HG03565 (cell line): ENCODE measurements around the gene CDH13.

ENCODE experiments used
- ATAC-seq: cut with Tn5 transposase; IDR thresholded peaks from one replicate; pipeline ENCODE4 v1.9.1; 2021; ENCODE audit warnings: mild to moderate bottlenecking, moderate library complexity; ENCODE audit not compliant: unreplicated experiment

The CDH13 gene

DNA sequence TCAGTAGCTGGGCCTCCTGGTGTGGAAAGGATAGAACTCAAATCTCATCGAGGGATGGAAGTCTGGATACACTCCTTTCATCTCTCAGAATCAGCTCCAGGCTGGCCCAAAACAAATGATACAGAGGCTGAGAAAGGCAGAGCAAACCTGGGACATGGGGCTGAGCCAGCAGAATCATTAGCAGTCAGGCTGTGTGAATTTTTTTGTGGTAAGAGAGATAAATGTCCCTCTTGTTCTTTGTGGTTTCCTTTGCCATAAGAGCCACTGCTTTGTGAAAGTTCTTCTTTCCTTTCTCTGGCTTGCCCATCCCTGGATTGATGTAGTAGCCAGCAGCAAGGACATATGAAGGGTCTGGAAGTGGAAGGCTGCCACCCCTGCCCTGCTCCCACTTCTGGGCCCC, 146.2 kb downstream of the CDH13 start:
- no peak for ATAC-seq

DNA sequence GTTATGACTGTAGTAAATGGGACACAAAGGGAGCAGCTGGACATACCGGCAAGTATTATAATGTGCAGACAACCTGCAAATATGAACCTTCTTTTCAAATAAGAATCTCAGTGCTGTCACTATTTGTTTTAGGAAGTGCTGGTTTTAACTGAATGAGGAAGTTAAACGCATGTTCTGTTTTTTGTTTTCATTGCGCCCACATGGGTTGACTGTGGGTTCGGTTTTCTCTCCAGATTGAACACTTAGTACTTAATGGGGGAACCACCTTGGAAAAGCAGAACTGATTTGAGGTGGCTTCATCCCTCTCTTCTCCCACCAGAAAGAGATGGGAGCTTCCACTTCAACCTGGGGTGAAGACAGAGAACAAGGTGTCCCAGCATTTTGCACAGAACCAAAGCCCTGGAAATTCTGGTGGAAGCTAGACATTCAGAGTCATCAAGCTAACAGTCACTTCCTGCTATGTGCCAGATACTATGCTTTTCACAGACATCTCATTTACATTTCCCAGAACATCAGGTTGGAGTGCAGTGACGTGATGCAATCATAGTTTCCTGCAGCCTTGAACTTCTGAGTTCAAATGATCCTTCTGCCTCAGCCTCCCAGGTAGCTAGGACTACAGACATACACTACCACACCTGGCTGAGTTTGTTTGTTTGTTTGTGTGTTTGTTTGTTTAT, 149.8 kb downstream of the CDH13 start:
- no peak for ATAC-seq

DNA sequence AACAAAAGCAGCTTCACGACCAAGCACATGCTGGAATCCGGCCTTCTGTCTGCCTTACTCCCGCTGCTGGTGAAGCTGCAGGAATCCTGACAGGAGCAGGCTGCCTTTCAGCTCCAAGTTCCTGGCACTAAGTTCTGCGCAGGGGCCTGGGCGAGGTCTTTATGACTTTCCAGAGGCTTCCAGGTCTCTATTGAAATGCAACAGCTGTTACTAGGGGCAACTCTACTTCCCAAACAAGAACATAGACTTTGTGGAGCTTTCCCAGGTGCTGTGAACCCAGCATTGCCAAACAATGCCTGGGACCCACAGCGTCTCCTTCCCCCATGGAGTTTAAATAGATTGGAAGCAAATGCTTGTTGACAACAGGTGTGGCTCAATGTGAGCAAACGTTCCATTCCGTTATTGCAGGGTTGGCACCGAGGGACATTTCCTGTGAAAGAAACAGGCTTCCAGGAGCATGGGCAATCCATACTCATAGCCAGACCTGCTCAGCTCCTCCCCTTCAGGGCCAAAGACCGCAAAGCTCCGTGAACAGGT, 156.0 kb downstream of the CDH13 start:
- ATAC-seq: no peak

DNA sequence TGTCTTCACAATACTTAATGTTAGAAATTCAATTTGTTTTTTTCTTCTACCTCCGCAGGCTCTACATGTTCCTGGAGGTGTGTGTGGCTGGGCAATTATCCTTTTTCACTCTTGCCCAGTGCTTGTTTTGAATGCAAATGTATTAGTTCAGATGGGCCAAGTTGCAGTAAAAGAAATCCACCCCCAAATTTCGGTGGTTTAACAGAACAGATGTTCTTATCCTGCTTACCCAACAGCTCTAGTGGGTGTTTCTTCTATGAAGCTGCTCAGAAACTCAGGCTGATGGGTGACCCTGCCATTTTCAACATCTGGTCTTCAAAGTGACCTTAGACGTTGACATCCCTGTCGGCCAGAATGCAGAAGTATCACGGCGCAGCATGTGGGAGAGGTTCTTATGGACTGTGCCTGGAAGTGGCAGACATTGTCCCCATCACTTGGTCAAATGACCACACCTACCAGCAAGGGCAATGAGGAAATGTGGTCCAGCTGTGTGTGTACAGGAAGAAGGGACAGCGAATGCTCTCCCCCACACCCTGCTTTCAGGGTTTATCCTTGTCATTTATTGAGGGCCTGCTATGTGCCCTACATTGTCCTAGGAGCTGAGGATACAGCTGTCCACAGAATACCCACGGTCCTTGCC, 157.3 kb downstream of the CDH13 start:
- no peak for ATAC-seq

DNA sequence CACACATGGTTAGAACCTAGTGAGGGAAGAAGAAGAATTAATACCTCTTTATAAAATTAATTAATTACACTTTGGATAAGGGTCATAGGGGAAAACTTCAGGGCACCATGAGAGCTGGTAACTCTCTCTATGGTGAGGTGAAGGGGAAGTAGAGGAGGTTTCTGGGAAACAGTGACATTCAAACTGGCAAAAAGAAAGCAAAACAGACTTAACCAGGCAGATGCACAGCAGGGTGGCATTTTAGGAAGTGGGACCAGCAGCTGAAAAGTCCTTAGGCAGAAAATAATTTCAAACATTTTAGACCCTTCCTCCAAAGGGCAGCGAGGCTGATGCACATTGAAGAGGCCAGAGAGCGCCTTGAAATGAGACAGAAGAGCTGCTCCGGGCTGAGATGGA, 157.8 kb downstream of the CDH13 start:
- no peak for ATAC-seq

DNA sequence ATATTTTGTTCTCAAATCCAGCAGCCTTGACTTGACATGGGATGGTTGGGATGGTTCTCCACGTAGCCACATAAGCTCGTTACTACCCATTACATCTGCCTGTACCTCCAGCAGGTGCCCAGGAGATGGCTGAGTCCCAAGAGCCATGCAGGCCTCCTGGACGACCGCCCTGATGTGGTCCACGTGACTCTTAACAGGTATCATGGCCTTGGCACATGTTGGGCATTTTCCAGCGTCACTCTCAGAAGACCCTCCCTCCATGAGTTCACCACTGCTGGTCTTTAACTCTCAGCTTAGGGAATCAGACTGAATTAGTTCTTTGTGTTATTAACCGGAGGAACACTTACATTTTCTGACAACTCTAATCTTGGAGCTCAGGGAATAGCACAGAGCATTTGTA, 161.5 kb downstream of the CDH13 start:
- no peak for ATAC-seq

DNA sequence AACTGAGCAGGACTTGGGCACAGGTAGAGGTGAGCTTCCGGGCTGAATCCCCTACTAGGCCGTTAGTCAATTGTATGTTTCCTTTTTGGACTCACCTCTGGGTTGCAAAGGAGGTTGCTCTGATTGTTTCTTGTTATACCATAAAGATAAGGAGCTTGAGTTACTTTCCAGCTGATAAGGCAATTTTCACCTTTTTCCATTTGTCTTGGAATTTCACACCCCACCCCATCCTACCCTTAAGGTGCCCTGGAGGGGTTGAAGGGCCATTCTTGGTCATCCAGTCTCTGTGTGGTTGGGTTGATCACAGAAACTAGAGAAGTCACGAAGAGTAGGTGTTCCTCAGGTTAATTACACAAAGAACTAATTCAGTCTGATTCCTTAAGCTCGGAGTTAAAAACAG, 162.2 kb downstream of the CDH13 start:
- ATAC-seq: no peak

DNA sequence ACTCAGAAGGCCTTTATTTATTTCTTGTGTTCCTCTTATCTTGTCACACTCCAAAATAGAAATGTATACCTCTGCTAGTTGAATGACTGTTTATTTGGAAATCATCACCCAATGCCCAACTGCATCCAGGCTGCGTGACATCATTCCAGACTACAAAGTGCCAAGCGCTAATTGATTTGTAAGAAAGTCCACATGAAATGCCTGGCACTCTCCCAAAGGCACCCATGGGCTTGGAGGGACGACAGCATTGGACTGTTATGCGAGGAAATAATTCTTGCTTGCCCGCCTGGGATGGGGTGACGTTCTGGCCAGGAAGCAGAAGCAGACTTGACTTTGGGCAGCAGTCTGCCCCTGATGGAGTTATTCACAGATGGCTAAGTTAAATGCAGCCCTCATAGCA, 165.9 kb downstream of the CDH13 start:
- no peak for ATAC-seq

DNA sequence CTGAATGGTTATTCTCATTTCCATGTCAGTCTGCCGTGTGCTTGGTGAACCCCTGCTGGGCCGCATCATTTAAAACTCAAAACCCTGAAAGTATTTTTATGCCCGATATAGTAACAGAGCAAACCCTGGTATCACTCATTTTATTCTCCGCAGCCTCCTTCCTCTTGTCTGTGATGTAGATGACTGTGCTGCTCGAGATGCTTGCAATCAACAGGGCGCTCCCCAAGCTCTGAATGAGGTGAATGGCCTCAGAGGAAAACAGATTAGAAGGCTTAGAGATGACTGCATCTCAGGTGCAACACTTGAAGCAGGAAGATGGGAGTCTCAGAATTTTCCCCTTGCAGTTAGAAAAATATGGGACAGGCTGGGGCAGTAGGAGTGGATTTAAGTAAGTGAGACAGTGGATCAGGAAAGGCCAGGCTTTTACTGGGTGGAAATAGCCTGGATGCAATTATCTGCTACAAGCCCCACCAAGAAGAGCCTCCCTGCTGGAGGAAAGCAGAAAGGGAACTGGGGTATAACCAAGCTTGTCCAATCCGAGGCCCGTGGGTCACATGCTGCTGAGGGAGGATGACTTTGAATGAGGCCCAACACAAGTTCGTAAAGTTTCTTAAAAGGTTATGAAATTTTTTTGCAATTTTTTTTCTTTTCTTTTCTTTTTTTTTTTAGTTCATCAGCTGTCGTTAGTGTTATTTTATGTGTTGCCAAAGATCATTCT, 166.9 kb downstream of the CDH13 start:
- no peak for ATAC-seq

DNA sequence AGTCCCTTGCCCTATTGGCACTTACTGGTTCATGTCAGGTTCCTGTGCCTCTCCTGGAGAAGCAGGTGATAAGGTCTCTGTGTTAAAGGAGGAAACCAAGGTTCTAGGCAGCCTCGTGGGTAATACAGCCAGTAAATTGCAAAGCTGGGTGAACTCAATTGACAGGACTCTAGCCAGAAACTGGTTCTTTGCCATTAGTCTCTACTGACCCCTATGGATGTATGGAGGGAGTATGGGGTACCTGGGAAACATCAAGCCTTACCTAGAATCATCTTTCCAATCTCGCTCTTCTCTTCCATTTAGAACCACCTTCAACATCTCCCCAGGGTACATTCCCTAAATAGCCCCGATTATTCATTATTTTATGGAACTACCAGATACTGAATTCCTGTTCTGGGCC, 169.3 kb downstream of the CDH13 start:
- no peak for ATAC-seq

DNA sequence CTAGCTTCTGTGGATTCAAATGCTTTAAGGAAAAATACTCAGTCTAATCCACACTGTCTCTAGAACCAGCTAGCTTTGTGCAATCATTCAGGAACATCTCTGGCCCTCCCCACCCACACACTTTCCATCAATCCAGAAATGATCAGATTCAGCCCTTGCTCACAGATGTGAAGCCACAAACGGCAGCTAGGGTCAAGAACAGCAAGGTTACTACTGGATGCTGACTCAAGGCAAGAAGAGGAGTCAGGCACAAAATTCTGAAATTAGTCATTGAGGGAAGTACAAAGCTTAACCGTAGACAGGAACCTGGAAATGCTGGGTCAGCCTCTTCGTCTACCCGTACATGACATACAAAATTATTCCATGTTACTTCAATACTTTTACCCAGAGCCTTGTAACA, 174.6 kb downstream of the CDH13 start:
- ATAC-seq: peak; percentile 57

DNA sequence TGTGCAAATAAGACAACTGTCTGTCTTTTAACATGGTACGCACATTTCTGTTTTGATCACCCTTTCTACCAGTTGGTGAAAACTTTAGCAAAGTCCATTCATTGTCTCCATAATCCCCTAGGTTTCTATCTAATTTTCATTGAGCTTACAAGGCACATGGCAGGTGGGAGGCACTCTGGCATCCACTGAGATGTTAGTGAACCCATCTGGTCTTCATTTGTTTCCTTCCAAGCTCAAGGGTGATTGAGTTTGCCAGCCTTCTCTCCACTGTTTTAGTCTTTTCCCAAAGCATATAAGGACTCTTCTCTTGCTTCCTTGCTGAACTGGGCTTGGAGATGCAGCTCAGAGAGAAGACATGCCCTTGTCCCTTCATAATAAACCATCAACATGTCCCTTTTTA, 179.1 kb downstream of the CDH13 start:
- ATAC-seq: no peak

DNA sequence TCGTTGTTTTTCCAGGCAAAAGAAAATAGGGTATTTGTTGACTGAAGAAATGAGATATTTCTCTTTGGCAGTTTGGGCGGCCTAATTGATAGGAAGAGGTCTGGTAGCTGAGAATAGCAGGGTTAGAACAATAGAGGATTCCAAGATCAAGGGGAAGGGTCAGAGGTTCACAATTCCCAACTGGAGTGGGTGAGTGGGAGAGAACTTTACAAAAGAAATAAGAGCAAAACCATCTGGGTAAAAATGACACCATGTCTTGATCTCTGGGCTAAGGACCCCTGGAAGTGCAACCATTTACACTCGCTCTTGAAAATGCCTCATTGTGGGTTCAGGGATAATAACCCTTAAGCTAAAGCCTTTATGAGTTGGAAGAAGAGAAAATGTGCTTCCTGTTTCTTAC, 180.5 kb downstream of the CDH13 start:
- no peak for ATAC-seq

DNA sequence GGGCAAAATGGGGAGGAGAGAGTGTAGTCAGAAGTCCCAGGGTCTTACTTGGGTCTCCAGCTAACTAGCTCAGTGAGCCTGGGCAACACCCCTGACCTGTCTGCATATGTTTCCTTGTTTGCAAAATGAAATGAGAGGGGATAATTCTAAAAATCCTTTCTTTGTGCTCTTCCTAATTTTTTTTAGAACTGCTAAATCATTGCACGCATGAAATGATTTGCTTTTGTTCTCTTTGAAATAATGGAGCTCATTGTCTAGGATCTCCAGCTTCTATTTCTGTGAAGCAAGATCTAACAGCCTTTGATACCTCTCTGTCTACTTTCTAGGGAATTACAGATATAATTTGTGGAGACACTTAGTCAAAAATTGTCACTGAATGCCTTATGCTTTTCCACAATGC, 181.3 kb downstream of the CDH13 start:
- ATAC-seq: no peak

DNA sequence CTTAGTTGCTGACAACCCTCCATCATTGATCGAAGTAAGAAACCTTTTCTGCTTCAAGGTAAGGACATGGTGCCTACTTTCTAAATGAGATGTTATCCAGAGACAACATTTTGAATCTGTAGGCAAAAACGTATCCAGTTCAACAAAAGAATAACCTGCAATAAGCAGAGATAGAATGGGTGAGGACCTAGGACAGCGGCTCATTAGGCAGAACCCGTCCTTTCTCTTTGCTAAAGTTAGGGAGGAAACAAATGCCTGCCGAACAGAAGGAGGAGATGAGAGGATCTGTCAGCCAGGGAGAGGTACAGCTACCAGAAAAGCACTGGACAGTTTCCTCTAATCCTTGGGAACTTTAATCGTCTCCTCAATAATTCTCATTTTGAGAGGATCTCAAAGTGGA, 183.3 kb downstream of the CDH13 start:
- no peak for ATAC-seq

DNA sequence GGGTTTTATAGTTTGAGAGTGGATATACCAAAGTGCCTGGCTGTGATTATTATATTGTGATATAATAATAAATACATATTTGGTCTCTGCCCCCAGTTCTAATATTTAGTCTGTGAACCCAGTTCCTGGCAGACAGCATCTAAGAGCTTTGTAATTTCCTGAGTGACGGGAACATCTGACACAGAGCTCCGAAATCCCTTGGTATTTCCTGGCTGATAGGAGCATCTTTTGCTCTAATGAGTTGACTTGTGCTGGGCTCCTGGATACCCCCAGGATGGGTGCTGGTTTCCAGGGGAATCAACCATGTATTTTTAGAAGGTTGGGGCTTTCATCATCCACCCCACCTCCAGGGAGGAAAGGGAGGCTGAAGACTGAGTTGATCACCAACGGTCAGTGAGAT, 187.3 kb downstream of the CDH13 start:
- no peak for ATAC-seq

DNA sequence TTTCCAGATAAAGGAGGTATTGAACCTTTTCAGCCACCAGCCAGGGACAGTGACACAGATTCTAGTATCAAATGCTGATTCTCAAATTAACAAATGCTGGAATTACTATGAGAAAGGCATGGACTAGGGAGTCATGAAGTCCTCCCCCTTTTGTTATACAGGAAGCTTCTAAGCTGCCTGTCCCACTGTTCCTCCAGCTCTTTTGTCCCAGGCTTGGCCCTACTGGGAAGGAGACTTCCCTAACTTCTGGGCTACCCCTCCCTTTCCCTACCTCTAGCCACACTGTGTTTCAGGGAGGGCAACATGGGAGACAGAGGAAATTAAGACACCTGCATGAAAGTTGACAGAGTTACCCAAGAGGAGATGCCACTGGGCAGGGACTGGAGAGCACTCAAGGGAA, 192.5 kb downstream of the CDH13 start:
- ATAC-seq: no peak

DNA sequence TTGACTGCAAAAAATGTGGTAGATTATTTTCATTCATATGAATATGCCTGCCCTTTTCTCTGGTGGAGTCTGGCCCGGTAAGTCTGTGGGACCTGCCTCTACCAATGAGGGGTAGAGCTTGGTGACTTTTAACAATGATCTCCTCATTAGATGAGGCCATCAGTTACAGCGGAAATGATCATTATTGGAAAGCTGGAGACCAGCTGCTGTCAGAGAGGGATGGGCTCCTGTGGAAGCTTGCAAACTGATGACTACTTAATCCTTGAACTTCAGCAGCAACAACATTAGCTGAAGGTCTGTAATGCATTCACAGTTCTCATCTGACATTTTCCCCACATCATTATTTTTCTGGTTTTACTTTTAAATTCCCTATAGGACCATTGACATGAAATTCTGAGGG, 194.1 kb downstream of the CDH13 start:
- ATAC-seq: no peak

DNA sequence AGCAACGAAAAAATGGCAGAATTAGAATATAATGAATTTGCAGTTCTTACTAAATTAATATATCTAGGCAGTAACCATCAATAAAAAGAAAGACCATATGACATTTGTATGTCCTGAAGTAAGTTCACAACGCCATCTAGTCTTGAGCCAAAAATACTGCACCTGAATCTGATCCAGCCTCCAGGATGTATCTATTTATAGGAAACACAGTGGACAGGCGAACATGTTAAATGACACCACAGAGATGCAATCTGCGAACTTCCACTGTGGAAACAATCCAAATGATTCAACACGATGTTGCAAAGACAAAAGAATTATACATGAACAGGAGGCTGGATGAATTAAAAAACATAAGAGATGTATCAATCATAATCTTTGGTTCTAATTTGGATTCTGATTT, 197.6 kb downstream of the CDH13 start:
- no peak for ATAC-seq

DNA sequence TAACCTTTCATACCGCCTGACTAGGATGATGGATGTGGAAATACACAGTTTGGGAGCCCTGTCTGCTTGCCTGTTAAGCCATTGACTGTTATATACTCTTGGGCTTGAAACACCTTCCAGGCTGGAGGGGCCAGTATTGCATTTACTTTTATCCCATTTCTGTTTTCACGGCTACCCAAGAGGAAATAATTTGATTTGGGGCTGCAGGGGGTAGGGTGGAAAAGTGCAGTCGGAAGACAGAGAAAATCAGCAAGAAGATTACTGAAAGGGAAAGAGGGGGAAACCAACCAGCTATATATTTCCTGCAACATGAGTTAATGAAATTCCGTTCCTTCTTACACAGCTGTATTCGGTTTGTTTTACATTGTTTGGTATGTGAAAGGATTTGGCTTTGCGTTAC, 202.5 kb downstream of the CDH13 start:
- no peak for ATAC-seq

DNA sequence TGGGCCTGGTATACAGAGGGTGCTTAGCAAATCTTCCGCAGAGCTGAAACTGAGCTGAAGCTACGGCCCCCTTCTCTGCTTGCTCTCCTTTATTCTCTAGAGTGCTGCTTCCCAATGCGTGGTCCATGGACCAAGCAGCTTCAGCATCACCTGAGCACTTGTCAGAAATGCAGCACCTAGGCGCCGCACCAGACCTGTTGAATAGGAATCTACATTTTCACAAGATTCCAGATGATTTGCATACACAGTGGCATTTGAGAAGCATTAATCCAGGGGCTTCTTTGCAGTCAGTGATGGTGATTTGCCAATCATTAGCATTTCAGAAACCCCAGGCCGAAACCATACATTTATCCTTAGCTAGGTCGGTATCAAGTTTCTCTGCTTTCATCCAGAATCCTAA, 204.2 kb downstream of the CDH13 start:
- no peak for ATAC-seq

DNA sequence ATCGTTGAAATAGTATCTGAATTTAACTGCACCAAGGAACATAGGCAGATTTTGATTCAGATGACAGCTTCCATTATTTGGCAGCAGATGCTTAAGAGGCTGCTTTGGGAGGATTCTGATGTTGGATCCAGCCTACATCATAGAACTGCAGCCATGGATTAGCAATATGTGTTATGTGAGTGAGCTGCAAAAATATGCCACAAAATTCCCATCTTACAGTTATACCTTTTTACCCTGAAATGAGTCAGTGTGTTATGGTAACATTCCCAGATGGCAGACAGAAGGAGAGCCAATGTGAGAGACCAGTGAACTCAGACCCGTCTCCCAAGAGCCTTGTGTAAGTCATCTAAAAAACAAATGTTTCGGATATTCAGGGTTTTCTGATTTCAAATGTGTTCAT, 206.1 kb downstream of the CDH13 start:
- ATAC-seq: no peak
